ENCODE measurements around the gene SMARCA1.

DNA sequence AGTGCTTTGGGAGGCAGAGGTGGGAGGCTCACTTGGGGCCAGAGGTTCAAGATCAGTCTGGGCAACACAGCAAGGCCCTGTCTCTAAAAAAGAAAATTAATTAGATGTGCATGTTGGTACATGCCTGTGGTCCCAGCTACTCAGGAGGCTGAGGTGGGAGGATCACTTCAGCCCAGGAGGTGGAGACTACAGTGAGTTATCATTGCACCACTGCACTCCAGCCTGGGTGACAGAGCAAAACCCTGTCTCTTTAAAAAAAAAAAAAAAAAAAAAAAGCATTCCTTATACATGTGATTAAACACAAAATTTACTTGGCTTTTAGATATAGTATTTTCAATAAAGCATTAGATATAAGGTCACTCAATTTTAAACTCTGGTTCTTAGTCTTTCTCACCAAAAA lies 34.9 kb downstream of the SMARCA1 start:
- TF ChIP-seq, protein P1, sequence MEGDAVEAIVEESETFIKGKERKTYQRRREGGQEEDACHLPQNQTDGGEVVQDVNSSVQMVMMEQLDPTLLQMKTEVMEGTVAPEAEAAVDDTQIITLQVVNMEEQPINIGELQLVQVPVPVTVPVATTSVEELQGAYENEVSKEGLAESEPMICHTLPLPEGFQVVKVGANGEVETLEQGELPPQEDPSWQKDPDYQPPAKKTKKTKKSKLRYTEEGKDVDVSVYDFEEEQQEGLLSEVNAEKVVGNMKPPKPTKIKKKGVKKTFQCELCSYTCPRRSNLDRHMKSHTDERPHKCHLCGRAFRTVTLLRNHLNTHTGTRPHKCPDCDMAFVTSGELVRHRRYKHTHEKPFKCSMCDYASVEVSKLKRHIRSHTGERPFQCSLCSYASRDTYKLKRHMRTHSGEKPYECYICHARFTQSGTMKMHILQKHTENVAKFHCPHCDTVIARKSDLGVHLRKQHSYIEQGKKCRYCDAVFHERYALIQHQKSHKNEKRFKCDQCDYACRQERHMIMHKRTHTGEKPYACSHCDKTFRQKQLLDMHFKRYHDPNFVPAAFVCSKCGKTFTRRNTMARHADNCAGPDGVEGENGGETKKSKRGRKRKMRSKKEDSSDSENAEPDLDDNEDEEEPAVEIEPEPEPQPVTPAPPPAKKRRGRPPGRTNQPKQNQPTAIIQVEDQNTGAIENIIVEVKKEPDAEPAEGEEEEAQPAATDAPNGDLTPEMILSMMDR (IDR thresholded peaks at IDR 0.05): no peak
- no peak for TF ChIP-seq POLR2A (IDR thresholded peaks at IDR 0.05)
